Epidermal melanocyte (primary cell): ENCODE data around the gene VSIR.

ENCODE experiments used
- DNase-seq: peaks from one replicate; pipeline ENCODE4 v3.0.0; 2011; ENCODE audit warnings: low spot score; ENCODE audit not compliant: insufficient read length

Gene VSIR

GRCh38 chr10:71763352-71764127, 9.8 kb downstream of the VSIR start:
- no peak for DNase-seq

GRCh38 chr10:71762324-71762723, 11.0 kb downstream of the VSIR start:
- no peak for DNase-seq

- DNase-seq: no peak
Observed at GRCh38 chr10:71761541-71762113, 11.7 kb downstream of the VSIR start.

- DNase-seq: no peak
Observed at GRCh38 chr10:71761105-71761511, 12.2 kb downstream of the VSIR start.

- DNase-seq: no peak
Observed at GRCh38 chr10:71757399-71757922, 15.9 kb downstream of the VSIR start.

GRCh38 chr10:71756311-71757191, 16.8 kb downstream of the VSIR start:
- DNase-seq: peak; percentile 42

GRCh38 chr10:71755179-71755879, 18.0 kb downstream of the VSIR start:
- DNase-seq: no peak

- no peak for DNase-seq
Observed at GRCh38 chr10:71754562-71754961, 18.8 kb downstream of the VSIR start.

GRCh38 chr10:71753960-71754505, 19.3 kb downstream of the VSIR start:
- no peak for DNase-seq

GRCh38 chr10:71753091-71753959, 20.0 kb downstream of the VSIR start:
- DNase-seq: no peak

GRCh38 chr10:71752391-71753090, 20.8 kb downstream of the VSIR start:
- no peak for DNase-seq

- DNase-seq: no peak
Observed at GRCh38 chr10:71751515-71752224, 21.6 kb downstream of the VSIR start.

GRCh38 chr10:71750986-71751385, 22.3 kb downstream of the VSIR start:
- no peak for DNase-seq

GRCh38 chr10:71750124-71750841, 23.0 kb downstream of the VSIR start:
- DNase-seq: no peak

- DNase-seq: no peak
Observed at GRCh38 chr10:71749396-71749795, 23.9 kb downstream of the VSIR start.

- no peak for DNase-seq
Observed at GRCh38 chr10:71748671-71749191, 24.6 kb downstream of the VSIR start.

- DNase-seq: no peak
Observed at GRCh38 chr10:71747551-71748523, 25.5 kb downstream of the VSIR start.
